ENCODE data around the gene EIF3K. TPM values are rescaled to one million over a fixed set of nuclear protein-coding genes. Genes with fewer than 3 reads are reported as not detected.

The EIF3K gene
- total and polyA plus RNA-seq, 2 of the 8 experiments (the other 6 are each of a cell fraction or from before 2014, with no cell fraction given): 329 to 937 TPM

- H4K8ac ChIP-seq (ENCODE audit: extremely low read depth, insufficient read depth, low read length): no peak overlapping the region
- peak overlapping the region; percentile 81 to 92 for H3K4me2 ChIP-seq (ENCODE audit: insufficient read depth in 1 of 2, low read depth in 2 of 2, low read length in 2 of 2)
- CTCF ChIA-PET (ENCODE audit: partially characterized antibody): interaction anchor here (0.7 to 5.9 kb wide), 10 partner anchors 9 to 269 kb away, joined by 3 to 27 read pairs (median 4); no protein-coding TSS in a partner anchor
- H3K27ac ChIP-seq (ENCODE audit: low read depth, low read length): peak overlapping the region; percentile 54
- H3K23ac ChIP-seq (ENCODE audit: insufficient read length): no peak overlapping the region
- peaks cover 7% of the 10 kb centered on the region for H3K79me1 ChIP-seq (ENCODE audit: low read depth, low read length)
- H3K9me3 ChIP-seq (ENCODE audit: insufficient read depth in 2 of 2, low read depth in 1 of 2, low read length in 1 of 2): no peaks in the 10 kb centered on the region
- H3K27me3 ChIP-seq (replicated peaks in 1 of 4; ENCODE audit: control insufficient read depth in 3 of 4, extremely low read depth in 1 of 4, insufficient read depth in 3 of 4, low read length in 3 of 4): no peaks in the 10 kb centered on the region
- POLR2A ChIA-PET (ENCODE audit: partially characterized antibody): interaction anchor here (0.5 to 2.6 kb wide), 10 partner anchors 9 to 67 kb away, joined by 3 to 12 read pairs (median 4); no protein-coding TSS in a partner anchor
- H3K56ac ChIP-seq (replicated peaks; ENCODE audit: insufficient read length, low read depth, low read length): no peak overlapping the region
- no peak overlapping the region for H4K91ac ChIP-seq (replicated peaks; ENCODE audit: insufficient read length, low read length)
- H2AFZ ChIP-seq (ENCODE audit: low read length): peak overlapping the region; percentile 95; the same call in 1 of the 2 replicates
- H2BK15ac ChIP-seq (ENCODE audit: low read length): no peak overlapping the region
- peak overlapping the region; percentile 76; the same call in 1 of the 2 replicates for H3K18ac ChIP-seq (ENCODE audit: extremely low read depth, low read length)
- FAIRE-seq: no peak
- no peak overlapping the region for H2BK120ac ChIP-seq (replicated peaks; ENCODE audit: low read depth, low read length)
- H3K4ac ChIP-seq (replicated peaks; ENCODE audit: insufficient read length, low read depth, low read length): no peak overlapping the region
- DNase-seq (ENCODE audit: low read depth in 1 of 2, low spot score in 2 of 2): no peak
- H3K9ac ChIP-seq (replicated peaks in 1 of 4; ENCODE audit: extremely low read depth in 1 of 4, low read depth in 3 of 4, low read length in 3 of 4): peak overlapping the region; percentile 85 to 92 (median 88)
- H2BK20ac ChIP-seq (ENCODE audit: low read length): no peak overlapping the region
- peaks cover 4 to 14% (median 11%) of the 10 kb centered on the region in 4 experiments for H3K4me1 ChIP-seq (replicated peaks in 1 of 4; ENCODE audit: control insufficient read depth in 3 of 4, insufficient read depth in 4 of 4, low read length in 3 of 4)
- H3K23me2 ChIP-seq (ENCODE audit: low read depth, low read length): peaks cover 2% of the 10 kb centered on the region
- no peak overlapping the region for H3K14ac ChIP-seq (ENCODE audit: insufficient read length)
- H2AK5ac ChIP-seq (ENCODE audit: low read depth, low read length): no peak overlapping the region
- H3K79me2 ChIP-seq (ENCODE audit: control insufficient read depth in 1 of 2, insufficient read depth in 2 of 2, low read length in 2 of 2): peaks cover 0 to 15% of the 10 kb centered on the region in 2 experiments; a peak in 2 of 4 replicates
- H2BK5ac ChIP-seq (ENCODE audit: low read depth, low read length): peak overlapping the region; percentile 82
- H4K20me1 ChIP-seq (replicated peaks in 1 of 2; ENCODE audit: control insufficient read depth in 1 of 2, insufficient read depth in 2 of 2, low read length in 2 of 2): peaks cover 2 to 4% of the 10 kb centered on the region in 2 experiments
- H3K36me3 ChIP-seq (ENCODE audit: control insufficient read depth in 2 of 4, insufficient read depth in 4 of 4, low read length in 3 of 4): peaks cover 13 to 35% (median 26%) of the 10 kb centered on the region in 4 experiments
- WGBS, 2 experiments (ENCODE audit: extremely low coverage in 1 of 2, insufficient coverage in 1 of 2, insufficient read length in 1 of 2, insufficient replicate concordance in 2 of 2, low coverage in 1 of 2, low lambda C conversion rate in 2 of 2, missing lambda C conversion rate in 1 of 2): 31% methylated on average over 21 of the region's 21 CpGs; no CpG with 5 or more reads in 1 of the 2 experiments
- H3K4me3 ChIP-seq (ENCODE audit: extremely low read depth in 1 of 4, insufficient read depth in 2 of 4, low read depth in 3 of 4, low read length in 4 of 4): peak overlapping the region; percentile 87 to 99 (median 92)
- H4K5ac ChIP-seq (ENCODE audit: insufficient read length, low read depth, low read length): peak overlapping the region; percentile 74
- H2BK12ac ChIP-seq (ENCODE audit: low read depth, low read length): no peak overlapping the region
- no peak for TF ChIP-seq TBP (IDR thresholded peaks at IDR 0.05; ENCODE audit: low read depth, low read length)
- no peak for TF ChIP-seq FOSL1 (IDR thresholded peaks at IDR 0.05; ENCODE audit: insufficient read depth, low read depth, low read length)
- TF ChIP-seq SAP30 (IDR thresholded peaks at IDR 0.05; ENCODE audit: insufficient read depth, insufficient replicate concordance, low read length): peak; percentile 77
- no peak for TF ChIP-seq SP1 (IDR thresholded peaks at IDR 0.05; ENCODE audit: low read depth, low read length)
- no peak for TF ChIP-seq RFX5 (IDR thresholded peaks at IDR 0.05; ENCODE audit: borderline replicate concordance, low read depth, low read length)
- no peak for TF ChIP-seq CTBP2 (IDR thresholded peaks at IDR 0.05; ENCODE audit: borderline replicate concordance, insufficient read depth, insufficient read length, low read length)
- peak; percentile 56; the same call in 1 of the 2 replicates for TF ChIP-seq KDM5A (IDR thresholded peaks at IDR 0.05; ENCODE audit: low read length)
- TF ChIP-seq CHD2 (IDR thresholded peaks at IDR 0.05; ENCODE audit: low read length): no peak
- no peak for TF ChIP-seq SIRT6 (IDR thresholded peaks at IDR 0.05; ENCODE audit: low read length)
- no peak for TF ChIP-seq ASH2L (IDR thresholded peaks at IDR 0.05; ENCODE audit: low read length)
- TF ChIP-seq, protein P1, sequence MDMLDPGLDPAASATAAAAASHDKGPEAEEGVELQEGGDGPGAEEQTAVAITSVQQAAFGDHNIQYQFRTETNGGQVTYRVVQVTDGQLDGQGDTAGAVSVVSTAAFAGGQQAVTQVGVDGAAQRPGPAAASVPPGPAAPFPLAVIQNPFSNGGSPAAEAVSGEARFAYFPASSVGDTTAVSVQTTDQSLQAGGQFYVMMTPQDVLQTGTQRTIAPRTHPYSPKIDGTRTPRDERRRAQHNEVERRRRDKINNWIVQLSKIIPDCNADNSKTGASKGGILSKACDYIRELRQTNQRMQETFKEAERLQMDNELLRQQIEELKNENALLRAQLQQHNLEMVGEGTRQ (IDR thresholded peaks at IDR 0.05; ENCODE audit: low read length): no peak
Measured at GRCh38 chr19:38619361-38620174, 580 bp downstream of the EIF3K start.

Measured in H1 (cell line).